Heart left ventricle (tissue), 16 donors: ENCODE measurements around the gene PER1. TPM values are rescaled to one million over a fixed set of nuclear protein-coding genes. Genes with fewer than 3 reads are reported as not detected.

Experiments
- ATAC-seq, 4 donors: fragments of 200-7000 bp; cut with Tn5 transposase; one replicate each; pipeline ENCODE4 v1.9.1; 2020 to 2022; ENCODE audit warnings: moderate library complexity in 4 of 4, mild to moderate bottlenecking in 3 of 4, moderate number of reproducible peaks in 1 of 4
- DNase-seq, 5 donors: peaks; one replicate each; pipeline ENCODE4 v3.0.0-alpha.2; 2020
- H3K27ac ChIP-seq, 12 donors: fragments of 200-600 bp; sonication (generic) in 4 of 12; one replicate each; pipeline versions ENCODE4 v1.5.0 to v1.8.0; 2016 to 2022; ENCODE audit warnings: mild to moderate bottlenecking in 2 of 12
- H3K27me3 ChIP-seq, 9 donors: fragments of 200-600 bp; sonication (generic) in 2 of 9; one replicate each; pipeline versions ENCODE4 v1.5.1 to v1.8.0; 2016 to 2022; ENCODE audit warnings: mild to moderate bottlenecking in 3 of 9
- H3K36me3 ChIP-seq, 9 donors: fragments of 200-600 bp; sonication (generic) in 2 of 9; one replicate each; pipeline versions ENCODE4 v1.5.0 to v1.8.0; 2018 to 2022; ENCODE audit warnings: mild to moderate bottlenecking in 2 of 9
- H3K4me1 ChIP-seq, 12 donors: fragments of 200-600 bp; sonication (generic) in 4 of 12; one replicate each; pipeline versions ENCODE4 v1.5.0 to v1.8.0; 2016 to 2022; ENCODE audit warnings: mild to moderate bottlenecking in 3 of 12
- H3K4me3 ChIP-seq, 12 donors: fragments of 200-600 bp; sonication (generic) in 4 of 12; one replicate each; pipeline versions ENCODE4 v1.5.0 to v1.8.0; 2017 to 2022; ENCODE audit warnings: mild to moderate bottlenecking in 9 of 12, moderate library complexity in 4 of 12
- H3K9me3 ChIP-seq, 12 donors: fragments of 200-600 bp; sonication (generic) in 4 of 12; one replicate each; pipeline versions ENCODE4 v1.5.0 to v1.8.0; 2016 to 2022; ENCODE audit warnings: mild to moderate bottlenecking in 1 of 12
- POLR2A ChIP-seq, 2 donors: fragments of 450-650 bp; IDR thresholded peaks; one replicate each; pipeline ENCODE4 v1.6.1; 2017; ENCODE audit warnings: antibody characterized with exemption in 2 of 2, mild to moderate bottlenecking in 2 of 2, moderate library complexity in 2 of 2
- WGBS, 4 donors: extraction: QIAGEN DNeasy Blood & Tissue Kit in 2 of 4; methylation state at CpG; one replicate each; pipeline versions ENCODE4 v1.1.5 to v1.1.7; 2013 to 2018; 5-methylcytosine and 5-hydroxymethylcytosine counted together
- intact Hi-C, 10 donors: fragments of 100-400 bp; cut with DNase I; formaldehyde crosslinking; loops; one replicate each; pipeline versions ENCODE4 v1.11.1 to v1.14.2; 2022
- polyA plus RNA-seq, 2 donors: library from polyadenylated mRNA; stranded (reverse); fragments of 200-250 nt; gene quantifications; one replicate each; pipeline ENCODE4 v1.2.3, GENCODE V29; 2013
- total RNA-seq, 9 donors: library from RNA; depleted of rRNA in 2 of 9; stranded (reverse); fragments of >200 nt in 2 of 9; fragmentation: NEBNext Ultra II Directional in 3 of 9; extraction: Animal tissue kit (Norgen Biotek cat#: 25700) in 3 of 9; gene quantifications; one replicate each; pipeline versions ENCODE4 v1.1.0 to v1.2.4, GENCODE V29; 2016 to 2023
- TF ChIP-seq, protein P1 (sequence below), 12 donors: fragments of 200-600 bp; sonication (generic) in 4 of 12; IDR thresholded peaks; one replicate each; pipeline versions ENCODE4 v1.5.0 to v1.8.0; 2018 to 2022; ENCODE audit warnings: antibody characterized with exemption in 12 of 12, mild to moderate bottlenecking in 5 of 12
- donor health status: ischemic (EF 13 %, LVEDD 7.1; RV severe dilation, severe dysfunction).
- donor health status: healthy with polysubstance abuse.
- donor health status: DM: no; HTN: yes; CAD: no.
- donor health status: DM: no; HTN: no; CAD: no.
- donor health status: ischemic (EF 25% LVEDD 6.9; RV normal size, moderate dysfunction).
- donor health status: ischemic (EF 25% LVEDD 5.7; RV mildly dilated, moderate dysfunction).
- donor health status: healthy.
- donor health status: DM: yes; HTN: yes; CAD: no.
- donor health status: ischemic (EF 35%, LVEDD 5.7; RV mildly dilated, moderate dysfunction).
- donor health status: nonischemic (EF 11% LVEDD 7.7; RV severe dilation, severe dysfunction).
- donor health status: DM: yes; HTN: yes; CAD: no.
- donor health status: PGD.
- donor health status: ischemic (EF 29% LVEDD 5.4; RV normal size, mild dysfunction).
- donor health status: nonischemic (EF 23%, LVEDD 6.1; RV moderate dilation, normal function).

The PER1 gene
- total and polyA plus RNA-seq, 11 donors = 40.2 to 164 (median 92.1) TPM

GRCh38 chr17:8150194-8151119 lies 1.7 kb downstream of the PER1 start:
- peaks cover 21 to 71% (median 47%) of the 10 kb centered on the region in 12 donors for H3K4me1 ChIP-seq
- intact Hi-C loops = loop anchor here in 4 of 10 donors (1.0 to 10.0 kb wide), 4 partner anchors 11 to 308 kb away; partner anchors contain the start of genes CYB5D1 (in 1 of the 4), NAA38 (in 1 of the 4) and TMEM88 (in 1 of the 4)
- H3K36me3 ChIP-seq = peaks cover 6 to 61% (median 54%) of the 10 kb centered on the region in 9 donors
- H3K4me3 ChIP-seq = peak overlapping the region in 11 of 12 donors; percentile 60 to 97 (median 85)
- DNase-seq (peak in 2 of 5 donors; percentile 48 to 51), ATAC-seq (no peak)
- H3K27ac ChIP-seq = peak overlapping the region; percentile 98 to 100 (median 100)
- H3K9me3 ChIP-seq = no peaks in the 10 kb centered on the region
- 38 to 67% (median 65%) methylated on average over 9 to 18 of the region's 18 CpGs for WGBS, 4 donors
- no peaks in the 10 kb centered on the region for H3K27me3 ChIP-seq
- TF ChIP-seq, protein P1, sequence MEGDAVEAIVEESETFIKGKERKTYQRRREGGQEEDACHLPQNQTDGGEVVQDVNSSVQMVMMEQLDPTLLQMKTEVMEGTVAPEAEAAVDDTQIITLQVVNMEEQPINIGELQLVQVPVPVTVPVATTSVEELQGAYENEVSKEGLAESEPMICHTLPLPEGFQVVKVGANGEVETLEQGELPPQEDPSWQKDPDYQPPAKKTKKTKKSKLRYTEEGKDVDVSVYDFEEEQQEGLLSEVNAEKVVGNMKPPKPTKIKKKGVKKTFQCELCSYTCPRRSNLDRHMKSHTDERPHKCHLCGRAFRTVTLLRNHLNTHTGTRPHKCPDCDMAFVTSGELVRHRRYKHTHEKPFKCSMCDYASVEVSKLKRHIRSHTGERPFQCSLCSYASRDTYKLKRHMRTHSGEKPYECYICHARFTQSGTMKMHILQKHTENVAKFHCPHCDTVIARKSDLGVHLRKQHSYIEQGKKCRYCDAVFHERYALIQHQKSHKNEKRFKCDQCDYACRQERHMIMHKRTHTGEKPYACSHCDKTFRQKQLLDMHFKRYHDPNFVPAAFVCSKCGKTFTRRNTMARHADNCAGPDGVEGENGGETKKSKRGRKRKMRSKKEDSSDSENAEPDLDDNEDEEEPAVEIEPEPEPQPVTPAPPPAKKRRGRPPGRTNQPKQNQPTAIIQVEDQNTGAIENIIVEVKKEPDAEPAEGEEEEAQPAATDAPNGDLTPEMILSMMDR (IDR thresholded peaks at IDR 0.05) = no peak
- TF ChIP-seq POLR2A (IDR thresholded peaks at IDR 0.05) = no peak

DNA sequence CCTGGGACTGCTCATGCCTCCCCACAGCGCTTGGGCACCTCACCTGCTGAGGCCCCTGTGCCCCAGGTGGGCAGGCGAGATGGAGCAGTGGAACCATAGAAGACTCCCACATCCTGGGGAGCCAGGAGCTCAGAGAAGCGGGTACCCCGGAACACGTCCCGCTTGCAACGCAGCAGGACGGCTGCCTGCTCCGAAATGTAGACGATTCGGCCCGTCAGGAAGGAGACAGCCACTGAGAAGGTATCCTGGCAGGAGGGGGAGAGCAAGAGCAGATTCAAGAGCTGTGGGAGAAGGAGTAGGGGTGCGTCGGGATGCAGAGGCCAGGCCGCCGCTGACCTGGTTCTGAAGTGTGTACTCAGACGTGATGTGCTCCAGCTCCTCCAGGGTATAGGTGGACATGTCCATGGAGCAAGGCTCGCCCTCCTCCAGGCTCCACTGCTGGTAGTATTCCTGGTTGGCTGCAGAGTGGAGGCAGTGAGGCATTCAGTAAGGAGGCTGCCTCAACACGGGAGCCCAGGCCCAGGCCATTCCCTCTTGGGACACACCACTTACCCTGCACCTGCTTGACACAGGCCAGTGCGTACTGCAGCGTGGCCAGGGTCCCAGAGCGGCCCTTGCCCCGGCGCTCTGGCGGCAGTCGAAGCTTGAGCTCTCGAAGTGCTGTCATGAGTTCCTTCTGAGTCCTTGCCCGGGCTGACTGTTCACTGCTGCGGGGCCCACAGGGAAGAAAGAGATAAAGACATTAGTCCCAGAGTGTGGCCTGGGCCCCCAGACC lies 2.6 kb downstream of the PER1 start:
- peak overlapping the region in 3 of 12 donors; percentile 86 to 97 (median 95) for H3K4me3 ChIP-seq
- intact Hi-C loops = loop anchor here in 4 of 10 donors (5.0 to 10.0 kb wide), 3 partner anchors 295 to 307 kb away; partner anchors contain the start of genes CYB5D1 (in 1 of the 4), NAA38 (in 1 of the 4) and TMEM88 (in 1 of the 4)

GRCh38 chr17:8148560-8148959 lies 3.6 kb downstream of the PER1 start:
- no peaks in the 10 kb centered on the region for H3K9me3 ChIP-seq
- no peak overlapping the region for H3K4me3 ChIP-seq
- intact Hi-C loops = loop anchor here in 1 of 10 donors (10.0 kb wide), 1 partner anchor 304 kb away; no protein-coding TSS in a partner anchor
- peak overlapping the region in 6 of 12 donors; percentile 7 to 100 (median 44) for H3K27ac ChIP-seq
- TF ChIP-seq POLR2A (IDR thresholded peaks at IDR 0.05) = no peak
- TF ChIP-seq, protein P1 (IDR thresholded peaks at IDR 0.05) = no peak
- DNase-seq (peak in 1 of 5 donors; percentile 48), ATAC-seq (no peak)
- no peaks in the 10 kb centered on the region for H3K27me3 ChIP-seq
- H3K4me1 ChIP-seq = peaks cover 20 to 76% (median 40%) of the 10 kb centered on the region in 12 donors
- 84 to 92% (median 87%) methylated on average over 13 of the region's 13 CpGs for WGBS, 4 donors
- H3K36me3 ChIP-seq = peaks cover 9 to 80% (median 73%) of the 10 kb centered on the region in 9 donors

More for the DNA sequence above, 2.6 kb downstream of the PER1 start:
- Histone ChIP-seq H3K27me3 (no peaks in the 10 kb centered on the region), H3K9me3 (no peaks in the 10 kb centered on the region), H3K4me1 (peaks cover 21 to 75% (median 44%) of the 10 kb centered on the region in 12 donors), H3K36me3 (peaks cover 6 to 69% (median 63%) of the 10 kb centered on the region in 9 donors), H3K27ac (peak overlapping the region in 10 of 12 donors; percentile 98 to 100 (median 100))
- DNase-seq = peak in 1 of 5 donors; percentile 63
- TF ChIP-seq, protein P1 (IDR thresholded peaks at IDR 0.05) = no peak
- no peak for TF ChIP-seq POLR2A (IDR thresholded peaks at IDR 0.05)
- 80 to 86% (median 85%) methylated on average over 24 to 29 of the region's 29 CpGs for WGBS, 4 donors
- ATAC-seq = no peak
